ENCODE results near the gene GTF2E1.

DNA sequence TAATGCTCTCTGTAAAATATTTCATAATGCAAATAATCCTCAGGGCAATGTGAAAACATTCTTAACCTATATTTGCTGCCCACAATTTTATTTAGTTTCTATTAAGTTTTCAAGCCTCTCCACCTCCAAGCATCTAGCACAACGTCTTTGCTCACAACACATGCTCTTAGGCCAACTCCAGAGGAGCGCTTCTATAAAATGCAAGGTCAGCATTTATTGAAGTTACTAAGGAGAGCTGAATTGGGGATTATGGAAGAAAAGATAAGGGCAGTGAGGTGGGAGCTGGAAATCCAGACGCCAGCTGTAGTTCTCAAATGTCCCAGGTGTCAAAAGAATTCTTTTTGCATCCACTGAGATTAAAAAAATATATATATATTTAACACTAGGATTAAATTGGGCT is 1.2 kb upstream of the GTF2E1 start:
- no peak for TF ChIP-seq CTCF (IDR thresholded peaks at IDR 0.05; ENCODE audit: low read depth, low read length, poor library complexity, severe bottlenecking)
- TF ChIP-seq EZH2phosphoT487 (IDR thresholded peaks at IDR 0.05; ENCODE audit: borderline replicate concordance, low read length), result no peak
